GM18873 (cell line): ENCODE data around the gene RNU6-9.

Source experiments
- ATAC-seq: cut with Tn5 transposase; IDR thresholded peaks from one replicate; pipeline ENCODE4 v1.9.1; 2021; ENCODE audit warnings: mild to moderate bottlenecking, moderate library complexity, moderate number of reproducible peaks; ENCODE audit not compliant: unreplicated experiment, low FRiP score

The RNU6-9 gene

DNA sequence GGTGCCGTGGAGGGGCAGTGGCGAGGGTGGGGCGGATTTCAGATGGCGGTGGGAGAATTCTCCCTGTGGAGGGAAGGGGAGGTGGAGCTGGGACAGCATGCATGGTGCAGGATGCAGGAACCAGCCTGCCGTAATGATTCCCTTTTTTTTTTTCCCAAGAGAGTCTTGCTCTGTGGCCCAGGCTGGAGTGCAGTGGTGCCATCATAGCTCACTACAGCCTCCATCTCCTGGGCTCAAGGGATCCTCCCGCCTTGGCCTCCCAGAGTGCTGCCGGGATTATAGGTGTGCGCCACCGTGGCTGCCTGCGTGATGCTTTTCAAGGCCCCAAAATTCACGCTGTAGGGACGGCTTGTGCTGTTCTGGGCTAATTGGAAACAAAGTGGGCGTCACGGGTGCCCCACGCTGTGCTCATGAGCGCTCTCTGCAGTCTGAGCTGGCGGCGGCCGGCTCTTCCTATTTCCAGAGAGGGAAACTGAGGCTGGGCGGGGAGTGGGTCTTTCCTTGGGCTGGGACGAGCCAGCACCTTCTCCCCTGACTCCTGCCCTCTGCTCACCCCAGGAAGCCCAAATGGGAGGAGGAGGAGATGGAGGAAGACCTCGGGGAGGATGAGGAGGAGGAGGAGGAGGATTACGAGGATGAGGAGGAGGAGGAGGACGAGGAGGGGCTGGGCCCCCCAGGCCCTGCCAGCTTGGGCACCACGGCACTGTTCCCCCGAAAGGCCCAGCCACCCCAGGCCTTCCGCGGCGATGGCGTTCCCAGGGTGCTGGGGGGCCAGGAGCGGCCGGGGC, 38.8 kb downstream of the RNU6-9 start:
- ATAC-seq = no peak

DNA sequence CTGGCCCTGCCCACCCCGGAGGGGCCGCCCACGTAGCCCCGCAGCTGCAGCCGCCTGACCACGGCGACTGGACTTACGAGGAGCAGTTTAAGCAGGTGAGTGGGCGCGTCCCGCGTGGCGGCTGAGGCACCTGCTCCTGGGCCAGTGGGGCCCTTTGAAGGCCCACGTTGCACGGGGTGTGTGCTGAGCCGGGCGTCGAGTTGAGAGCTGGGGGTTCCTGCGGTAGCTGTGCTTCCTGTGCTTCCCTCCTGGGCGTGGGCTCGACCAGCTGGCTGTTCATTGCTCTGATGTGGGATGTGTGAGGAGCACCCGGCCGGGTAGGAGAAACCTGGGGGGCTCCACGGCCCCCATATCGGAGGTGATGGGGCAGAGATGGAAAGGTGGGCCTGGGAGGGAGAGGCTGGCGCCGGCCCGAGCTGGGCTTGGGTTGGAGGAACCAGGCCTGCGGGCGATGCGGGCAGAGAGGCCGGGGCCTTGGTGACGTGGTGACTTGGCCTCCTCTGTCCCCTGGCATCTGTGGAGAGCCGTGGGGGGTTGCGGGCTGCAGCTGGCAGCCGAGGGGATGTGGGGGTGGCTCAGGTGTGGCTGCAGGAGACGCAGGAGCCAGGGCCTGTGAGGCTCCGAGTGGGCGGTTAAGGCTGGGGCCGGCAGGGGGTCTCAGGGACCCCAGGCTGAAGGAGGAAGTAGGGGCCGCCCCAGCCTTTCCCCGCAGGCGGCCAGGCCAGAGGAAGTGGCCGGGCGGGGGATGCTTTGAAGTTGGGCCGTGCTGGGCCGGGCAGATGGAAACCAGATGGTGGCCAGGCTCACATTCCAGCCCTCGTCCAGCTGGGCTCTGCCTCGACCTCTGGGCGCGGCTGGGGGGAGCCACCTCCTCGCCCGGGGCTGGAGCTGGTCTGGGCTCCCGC, 39.6 kb downstream of the RNU6-9 start:
- ATAC-seq = no peak

DNA sequence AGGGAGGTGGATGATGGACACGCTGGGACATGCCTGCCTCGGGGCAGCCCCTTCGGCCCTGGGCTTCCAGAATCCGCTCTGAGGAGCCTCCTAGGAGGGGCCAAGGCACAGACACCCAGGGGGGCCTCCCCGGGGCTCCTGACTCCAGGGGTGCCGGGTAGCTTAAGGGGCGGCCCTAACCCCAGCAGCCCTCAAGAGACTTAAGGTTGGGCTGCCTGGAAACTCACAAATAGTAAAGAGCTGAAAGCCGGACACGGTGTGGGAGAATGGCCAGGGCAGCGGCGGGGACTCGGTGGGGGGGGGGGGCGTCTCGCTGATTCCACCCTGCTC, 40.2 kb downstream of the RNU6-9 start:
- ATAC-seq = no peak

DNA sequence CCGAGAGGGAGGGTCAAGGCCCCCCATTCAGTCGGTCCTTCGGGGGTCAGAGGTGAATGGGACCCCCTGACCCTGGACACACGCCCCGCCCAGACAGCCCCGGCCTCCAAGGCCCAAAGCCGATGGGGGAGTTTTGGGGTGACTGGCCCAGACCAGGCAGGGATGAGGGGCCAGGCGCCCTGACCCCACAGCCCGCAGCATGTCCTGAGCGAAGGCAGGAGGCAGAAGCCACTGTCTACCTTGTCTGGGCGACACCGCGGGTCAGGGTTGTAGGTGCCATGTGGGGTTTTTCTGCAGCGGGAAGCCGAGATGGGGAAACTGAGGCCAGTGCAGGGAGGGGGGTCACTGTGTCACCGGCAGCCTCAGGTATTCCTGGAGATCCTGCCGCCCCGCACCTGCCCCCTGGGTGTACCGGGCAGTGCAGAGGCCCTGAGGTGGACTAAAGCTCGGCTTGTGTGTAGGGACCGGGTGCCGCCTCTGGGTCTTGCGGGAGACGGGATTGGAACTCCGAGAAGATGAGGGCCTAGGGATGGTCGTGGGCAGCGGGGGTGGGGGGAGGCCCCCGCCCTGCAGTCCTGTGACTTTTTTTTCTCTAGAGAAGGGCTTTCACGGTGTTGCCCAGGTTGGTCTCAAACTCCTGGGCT, 41.0 kb downstream of the RNU6-9 start:
- ATAC-seq = no peak

DNA sequence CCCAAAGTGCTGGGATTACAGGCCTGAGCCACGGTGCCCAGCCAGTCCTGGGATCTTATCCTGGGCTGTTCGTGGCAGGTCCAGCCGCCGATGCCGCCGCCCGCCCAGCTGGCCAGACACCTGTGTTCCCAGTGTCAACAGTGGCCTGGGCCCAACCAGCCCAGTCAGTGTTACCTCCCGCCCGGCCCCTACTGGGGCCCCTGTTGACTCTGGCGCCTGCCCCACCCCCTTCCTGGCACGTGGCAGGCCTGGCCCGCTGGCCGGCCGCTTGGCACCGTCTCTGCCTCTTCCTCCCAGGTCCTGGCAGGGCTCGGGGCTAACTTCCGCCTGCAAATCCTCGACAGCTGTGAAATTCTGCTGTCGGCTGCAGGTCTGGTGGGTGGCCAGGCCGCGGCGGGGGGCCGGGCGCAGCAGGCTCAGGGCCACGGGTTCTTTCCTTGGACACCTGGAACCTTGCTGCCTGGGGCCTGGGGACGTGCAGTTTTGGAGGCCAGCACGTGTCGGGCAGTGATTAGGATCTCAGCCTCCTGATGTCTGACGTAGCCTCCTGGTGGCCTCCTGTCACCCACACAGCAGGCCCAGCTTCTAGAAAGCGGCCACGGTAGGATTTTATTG, 41.7 kb downstream of the RNU6-9 start:
- no peak for ATAC-seq

DNA sequence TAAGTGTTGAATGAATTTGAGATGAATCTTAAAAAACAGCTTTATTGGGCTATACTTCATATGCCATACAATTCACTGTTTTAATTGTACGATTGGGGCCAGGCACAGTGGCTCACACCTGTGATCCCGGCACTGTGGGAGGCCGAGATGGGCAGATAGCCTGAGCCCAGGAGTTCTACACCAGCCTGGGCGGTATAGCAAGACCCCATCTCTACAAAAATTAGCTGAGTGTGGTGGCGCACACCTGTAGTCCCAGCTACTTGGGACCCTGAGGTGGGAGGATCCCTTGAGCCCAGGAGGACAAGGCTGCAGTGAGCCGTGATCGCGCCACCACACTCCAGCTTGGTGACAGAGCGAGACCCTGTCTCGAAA, 42.9 kb downstream of the RNU6-9 start:
- ATAC-seq = no peak

DNA sequence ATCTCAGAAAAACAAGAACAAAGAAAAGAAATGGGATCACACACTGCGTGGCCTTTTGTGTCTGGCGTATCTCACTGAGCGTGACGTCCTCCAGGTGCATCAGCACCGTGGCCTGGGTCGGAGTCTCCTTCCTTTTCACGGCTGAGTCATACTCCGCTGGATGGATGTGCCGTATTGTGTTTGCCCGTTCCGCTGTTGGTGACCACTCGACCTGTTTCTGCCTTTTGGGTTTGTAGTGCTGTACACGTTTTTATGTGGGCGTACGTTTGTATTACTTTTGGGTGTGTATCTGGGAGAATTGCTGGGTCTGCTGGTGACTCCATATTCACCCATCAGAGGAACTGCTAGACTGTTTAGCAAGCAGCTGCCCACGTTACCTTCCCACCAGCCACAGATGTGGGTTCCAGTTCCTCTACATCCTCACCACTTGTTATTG, 44.0 kb downstream of the RNU6-9 start:
- no peak for ATAC-seq

DNA sequence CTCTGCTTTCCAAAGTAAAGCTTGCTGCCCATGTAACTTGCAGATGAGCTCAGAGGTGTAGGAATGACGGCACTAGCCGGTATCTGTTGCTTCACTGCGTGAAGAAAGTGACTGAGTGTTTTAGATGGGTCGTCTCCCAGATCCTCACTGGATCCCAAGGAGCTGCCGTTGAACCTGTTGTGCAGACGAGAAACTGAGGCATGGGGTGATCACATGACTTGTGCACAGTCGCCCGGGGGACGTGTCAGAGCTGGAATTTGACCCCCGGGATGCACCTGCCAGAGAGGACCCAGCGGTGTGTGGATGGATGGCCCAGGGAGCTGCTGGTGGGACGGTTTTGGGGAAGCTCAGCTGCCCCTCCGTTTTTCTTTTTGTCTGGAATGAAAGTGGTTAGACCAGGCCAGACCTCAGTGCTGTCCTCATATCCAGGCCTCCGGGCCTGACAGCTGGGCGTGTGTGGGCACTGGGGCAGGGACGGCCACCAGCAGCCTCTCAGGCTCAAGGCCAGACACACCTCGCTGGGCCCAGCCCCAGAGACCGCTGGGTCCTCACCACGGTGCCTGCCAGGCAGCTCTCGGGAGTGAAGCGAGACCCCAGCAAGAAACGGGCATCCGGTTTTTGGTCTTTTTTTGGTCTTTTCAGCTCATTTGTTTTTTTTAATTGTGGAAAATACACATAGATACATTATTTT, 45.1 kb downstream of the RNU6-9 start:
- no peak for ATAC-seq

DNA sequence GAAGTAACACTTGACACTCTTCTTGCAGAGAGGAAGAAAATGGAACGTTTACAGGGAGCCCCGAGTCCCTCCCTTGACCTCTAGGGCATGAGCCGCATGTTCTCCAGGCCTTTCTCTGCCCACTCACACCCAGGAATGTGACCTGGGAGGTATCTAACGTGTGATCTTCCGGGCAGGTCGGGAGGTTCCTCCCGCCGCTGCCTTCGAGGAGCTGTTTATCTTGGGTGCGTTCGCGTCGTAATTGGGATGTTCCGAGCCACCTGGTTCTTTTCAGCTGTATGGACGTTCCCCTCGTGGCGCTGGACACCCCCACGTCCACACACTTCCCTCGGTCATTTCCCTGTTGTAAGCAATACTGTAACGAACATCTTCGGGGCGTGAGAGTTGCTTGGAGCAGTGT, 46.2 kb downstream of the RNU6-9 start:
- no peak for ATAC-seq

DNA sequence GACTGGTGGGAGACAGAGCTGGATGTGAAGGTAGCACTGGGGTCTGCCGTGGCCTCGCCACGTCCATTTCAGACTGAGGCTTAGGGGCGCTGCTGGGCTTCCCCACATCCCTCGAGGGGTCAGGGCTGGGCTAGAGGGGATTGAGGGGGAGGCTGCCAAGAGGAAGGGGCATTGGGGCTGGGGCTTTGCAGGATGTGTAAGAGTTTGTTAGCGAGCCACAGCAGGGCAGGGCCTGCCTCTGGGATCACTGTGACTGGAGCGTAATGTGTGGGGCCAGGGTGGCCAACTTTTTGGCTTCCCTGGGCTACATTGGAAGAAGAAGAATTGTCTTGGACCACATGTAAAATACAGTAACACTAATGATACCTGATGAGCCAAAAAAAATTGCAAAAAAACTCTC, 46.6 kb downstream of the RNU6-9 start:
- ATAC-seq = no peak

DNA sequence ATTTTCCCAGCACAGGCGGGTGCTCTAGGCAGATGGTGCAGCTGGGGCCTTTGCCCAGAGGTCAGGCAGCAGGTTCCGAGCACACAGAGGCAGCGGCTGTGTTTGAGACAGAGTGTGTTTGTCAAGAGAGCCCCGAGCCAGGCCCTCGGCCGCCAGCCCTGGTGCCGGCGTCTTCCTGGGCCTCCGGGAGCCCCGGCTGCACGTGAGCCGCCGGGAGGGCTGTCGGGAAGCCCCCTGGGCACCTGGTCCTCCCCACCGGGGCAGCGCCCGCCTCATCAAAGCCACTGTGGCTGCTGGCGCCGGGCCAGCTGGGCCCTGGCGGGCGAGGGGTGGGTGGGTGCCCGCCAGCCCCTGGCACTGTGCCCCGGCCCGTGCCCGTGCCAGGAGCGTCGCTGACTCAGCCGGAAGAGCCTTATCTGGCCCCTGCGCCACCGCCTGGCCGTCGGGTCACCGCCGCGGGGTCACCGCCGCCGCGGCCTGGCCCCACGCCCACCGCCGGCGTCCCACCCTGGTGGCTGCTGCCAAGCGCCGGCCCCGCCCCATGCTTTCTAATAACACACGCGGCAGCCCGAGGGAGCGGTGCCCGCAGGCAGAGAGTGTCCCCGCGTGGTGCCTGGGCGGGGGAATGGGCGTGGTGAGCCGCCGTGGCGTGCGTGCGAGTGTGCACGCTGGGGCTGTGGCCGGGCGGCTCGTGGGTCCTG, 47.5 kb downstream of the RNU6-9 start:
- no peak for ATAC-seq

DNA sequence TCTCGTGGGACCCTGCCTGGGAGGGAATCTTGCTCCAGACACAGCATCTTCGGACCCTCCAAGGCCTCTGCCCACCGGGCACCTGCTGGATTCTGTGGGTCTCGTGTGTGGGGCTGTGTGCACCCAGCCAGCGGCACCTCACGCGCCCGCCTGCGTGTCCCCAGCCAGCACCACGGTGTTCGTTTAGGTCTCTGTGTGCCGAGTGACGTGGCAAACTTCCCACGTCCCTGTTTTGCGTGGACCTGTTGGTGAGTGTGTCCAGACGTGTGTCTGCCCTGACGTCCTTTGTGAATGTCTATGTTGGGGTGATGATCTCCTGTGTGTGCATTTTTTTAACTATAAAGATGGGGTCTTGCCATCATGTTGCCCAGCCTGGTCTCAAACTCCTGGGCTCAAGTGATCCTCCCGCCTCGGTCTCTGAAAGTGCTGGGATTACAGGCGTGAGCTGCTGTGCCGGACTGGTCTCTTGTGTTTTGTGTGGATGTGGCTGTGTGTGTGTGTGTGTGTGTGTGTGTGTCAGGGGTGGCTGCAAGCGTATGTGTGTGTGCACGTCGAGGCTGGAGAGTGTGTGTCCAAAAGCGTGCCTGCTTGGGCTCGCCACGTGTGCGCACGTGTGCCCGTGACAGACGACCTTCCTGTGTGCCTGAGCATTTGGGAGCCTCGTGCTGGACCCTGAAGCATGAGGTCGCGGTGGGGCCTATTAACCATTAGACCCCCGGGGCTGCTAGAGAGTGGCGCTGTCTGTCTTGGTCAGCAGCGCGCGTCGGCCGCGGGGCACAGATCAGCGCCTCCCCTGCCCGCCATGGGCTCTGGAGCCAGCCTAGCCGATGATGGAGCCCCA, 48.2 kb downstream of the RNU6-9 start:
- ATAC-seq = no peak

DNA sequence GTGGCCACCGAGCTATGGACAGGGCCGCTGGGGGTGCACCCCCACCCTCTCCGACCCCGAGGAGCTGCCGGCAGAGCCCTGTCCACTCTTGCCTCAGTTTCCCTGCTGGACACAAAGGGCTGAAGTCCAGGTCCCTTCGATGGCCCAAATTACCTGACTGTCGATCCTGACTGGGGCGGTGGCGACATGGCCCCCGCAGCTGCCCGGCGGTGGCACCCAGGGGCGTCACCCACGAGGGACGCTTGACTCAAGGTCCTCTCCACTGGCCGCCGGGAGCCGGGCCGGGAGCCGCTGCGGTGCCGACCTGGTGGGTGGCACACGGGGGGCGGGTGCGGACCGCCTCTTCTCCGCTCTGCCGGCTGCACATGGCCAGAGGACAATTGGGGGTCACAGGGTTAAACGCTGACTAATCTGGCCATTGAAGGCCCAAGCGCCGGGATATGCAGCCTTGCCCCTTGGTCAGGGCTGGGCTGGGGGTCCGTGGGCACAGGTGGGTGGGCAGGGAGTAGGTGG, 48.9 kb downstream of the RNU6-9 start:
- no peak for ATAC-seq
